ENCODE results near the gene MED26.

The MED26 gene

GRCh38 chr19:16579381-16579780 is 48.6 kb downstream of the MED26 start:
- peaks cover 46% of the 10 kb centered on the region for H3K36me3 ChIP-seq (ENCODE audit: control insufficient read depth, insufficient read depth, low read length)
- H3K9me3 ChIP-seq (ENCODE audit: control insufficient read depth, low read length) = no peaks in the 10 kb centered on the region
- no peak overlapping the region for H3K27ac ChIP-seq (ENCODE audit: insufficient read depth, low read length, poor library complexity, severe bottlenecking)
- H3K4me3 ChIP-seq (ENCODE audit: insufficient read depth, low read depth, low read length, poor library complexity, severe bottlenecking) = no peak overlapping the region
- peaks cover 22% of the 10 kb centered on the region for H3K4me1 ChIP-seq (ENCODE audit: control insufficient read depth, insufficient read depth, low read length, poor library complexity, severe bottlenecking)
- DNase-seq = no peak
- H3K27me3 ChIP-seq (replicated peaks; ENCODE audit: control insufficient read depth, insufficient read depth, low read length, poor library complexity, severe bottlenecking) = no peaks in the 10 kb centered on the region

- no peaks in the 10 kb centered on the region for H3K9me3 ChIP-seq (ENCODE audit: control insufficient read depth, low read length)
- DNase-seq = no peak
- no peaks in the 10 kb centered on the region for H3K27me3 ChIP-seq (replicated peaks; ENCODE audit: control insufficient read depth, insufficient read depth, low read length, poor library complexity, severe bottlenecking)
- no peak overlapping the region for H3K4me3 ChIP-seq (ENCODE audit: insufficient read depth, low read depth, low read length, poor library complexity, severe bottlenecking)
- no peak overlapping the region for H3K27ac ChIP-seq (ENCODE audit: insufficient read depth, low read length, poor library complexity, severe bottlenecking)
- peaks cover 46% of the 10 kb centered on the region for H3K36me3 ChIP-seq (ENCODE audit: control insufficient read depth, insufficient read depth, low read length)
- peaks cover 20% of the 10 kb centered on the region for H3K4me1 ChIP-seq (ENCODE audit: control insufficient read depth, insufficient read depth, low read length, poor library complexity, severe bottlenecking)
Measured at GRCh38 chr19:16577531-16577985, 50.4 kb downstream of the MED26 start.

GRCh38 chr19:16576690-16577530 is 51.1 kb downstream of the MED26 start:
- DNase-seq = no peak
- H3K9me3 ChIP-seq (ENCODE audit: control insufficient read depth, low read length) = no peaks in the 10 kb centered on the region
- peaks cover 46% of the 10 kb centered on the region for H3K36me3 ChIP-seq (ENCODE audit: control insufficient read depth, insufficient read depth, low read length)
- H3K27me3 ChIP-seq (replicated peaks; ENCODE audit: control insufficient read depth, insufficient read depth, low read length, poor library complexity, severe bottlenecking) = no peaks in the 10 kb centered on the region
- no peak overlapping the region for H3K4me3 ChIP-seq (ENCODE audit: insufficient read depth, low read depth, low read length, poor library complexity, severe bottlenecking)
- H3K4me1 ChIP-seq (ENCODE audit: control insufficient read depth, insufficient read depth, low read length, poor library complexity, severe bottlenecking) = peaks cover 16% of the 10 kb centered on the region
- H3K27ac ChIP-seq (ENCODE audit: insufficient read depth, low read length, poor library complexity, severe bottlenecking) = no peak overlapping the region

GRCh38 chr19:16575861-16576689 is 51.9 kb downstream of the MED26 start:
- Histone ChIP-seq H3K36me3 (ENCODE audit: control insufficient read depth, insufficient read depth, low read length) (peaks cover 46% of the 10 kb centered on the region), H3K4me3 (ENCODE audit: insufficient read depth, low read depth, low read length, poor library complexity, severe bottlenecking) (no peak overlapping the region), H3K27ac (ENCODE audit: insufficient read depth, low read length, poor library complexity, severe bottlenecking) (no peak overlapping the region), H3K9me3 (ENCODE audit: control insufficient read depth, low read length) (no peaks in the 10 kb centered on the region), H3K27me3 (replicated peaks; ENCODE audit: control insufficient read depth, insufficient read depth, low read length, poor library complexity, severe bottlenecking) (no peaks in the 10 kb centered on the region), H3K4me1 (ENCODE audit: control insufficient read depth, insufficient read depth, low read length, poor library complexity, severe bottlenecking) (peaks cover 23% of the 10 kb centered on the region)
- DNase-seq = no peak

GRCh38 chr19:16575282-16575681 is 52.7 kb downstream of the MED26 start:
- no peak for DNase-seq
- H3K9me3 ChIP-seq (ENCODE audit: control insufficient read depth, low read length) = no peaks in the 10 kb centered on the region
- H3K4me3 ChIP-seq (ENCODE audit: insufficient read depth, low read depth, low read length, poor library complexity, severe bottlenecking) = no peak overlapping the region
- H3K27ac ChIP-seq (ENCODE audit: insufficient read depth, low read length, poor library complexity, severe bottlenecking) = no peak overlapping the region
- H3K36me3 ChIP-seq (ENCODE audit: control insufficient read depth, insufficient read depth, low read length) = peaks cover 46% of the 10 kb centered on the region
- no peaks in the 10 kb centered on the region for H3K27me3 ChIP-seq (replicated peaks; ENCODE audit: control insufficient read depth, insufficient read depth, low read length, poor library complexity, severe bottlenecking)
- H3K4me1 ChIP-seq (ENCODE audit: control insufficient read depth, insufficient read depth, low read length, poor library complexity, severe bottlenecking) = peaks cover 29% of the 10 kb centered on the region

GRCh38 chr19:16573925-16574324 is 54.1 kb downstream of the MED26 start:
- H3K4me1 ChIP-seq (ENCODE audit: control insufficient read depth, insufficient read depth, low read length, poor library complexity, severe bottlenecking) = peaks cover 29% of the 10 kb centered on the region
- no peaks in the 10 kb centered on the region for H3K9me3 ChIP-seq (ENCODE audit: control insufficient read depth, low read length)
- H3K36me3 ChIP-seq (ENCODE audit: control insufficient read depth, insufficient read depth, low read length) = peaks cover 39% of the 10 kb centered on the region
- peak overlapping the region; percentile 92 for H3K27ac ChIP-seq (ENCODE audit: insufficient read depth, low read length, poor library complexity, severe bottlenecking)
- no peak for DNase-seq
- H3K27me3 ChIP-seq (replicated peaks; ENCODE audit: control insufficient read depth, insufficient read depth, low read length, poor library complexity, severe bottlenecking) = no peaks in the 10 kb centered on the region
- H3K4me3 ChIP-seq (ENCODE audit: insufficient read depth, low read depth, low read length, poor library complexity, severe bottlenecking) = no peak overlapping the region

- peak overlapping the region; percentile 92 for H3K27ac ChIP-seq (ENCODE audit: insufficient read depth, low read length, poor library complexity, severe bottlenecking)
- H3K4me3 ChIP-seq (ENCODE audit: insufficient read depth, low read depth, low read length, poor library complexity, severe bottlenecking) = peak overlapping the region; percentile 89
- H3K9me3 ChIP-seq (ENCODE audit: control insufficient read depth, low read length) = no peaks in the 10 kb centered on the region
- peaks cover 34% of the 10 kb centered on the region for H3K36me3 ChIP-seq (ENCODE audit: control insufficient read depth, insufficient read depth, low read length)
- H3K27me3 ChIP-seq (replicated peaks; ENCODE audit: control insufficient read depth, insufficient read depth, low read length, poor library complexity, severe bottlenecking) = no peaks in the 10 kb centered on the region
- DNase-seq = no peak
- peaks cover 29% of the 10 kb centered on the region for H3K4me1 ChIP-seq (ENCODE audit: control insufficient read depth, insufficient read depth, low read length, poor library complexity, severe bottlenecking)
Measured at GRCh38 chr19:16573296-16573695, 54.7 kb downstream of the MED26 start.

- H3K4me1 ChIP-seq (ENCODE audit: control insufficient read depth, insufficient read depth, low read length, poor library complexity, severe bottlenecking) = peaks cover 29% of the 10 kb centered on the region
- H3K27ac ChIP-seq (ENCODE audit: insufficient read depth, low read length, poor library complexity, severe bottlenecking) = peak within 1 kb of the TSS; percentile 92
- H3K4me3 ChIP-seq (ENCODE audit: insufficient read depth, low read depth, low read length, poor library complexity, severe bottlenecking) = peak within 1 kb of the TSS; percentile 89
- H3K36me3 ChIP-seq (ENCODE audit: control insufficient read depth, insufficient read depth, low read length) = peaks cover 27% of the 10 kb centered on the region
- H3K9me3 ChIP-seq (ENCODE audit: control insufficient read depth, low read length) = no peaks in the 10 kb centered on the region
- DNase-seq = peak; percentile 83 to 89 (median 86)
- H3K27me3 ChIP-seq (replicated peaks; ENCODE audit: control insufficient read depth, insufficient read depth, low read length, poor library complexity, severe bottlenecking) = no peaks in the 10 kb centered on the region
Measured at GRCh38 chr19:16572332-16573211, 55.4 kb downstream of the MED26 start, which contains the start of gene SLC35E1. TSS of gene SLC35E1 (minus strand) at chr19:16572415. CDS start at chr19:16572364, 51 bp downstream.

- Histone ChIP-seq H3K4me1 (ENCODE audit: control insufficient read depth, insufficient read depth, low read length, poor library complexity, severe bottlenecking) (peaks cover 35% of the 10 kb centered on the region), H3K4me3 (ENCODE audit: insufficient read depth, low read depth, low read length, poor library complexity, severe bottlenecking) (peak overlapping the region; percentile 71), H3K27me3 (replicated peaks; ENCODE audit: control insufficient read depth, insufficient read depth, low read length, poor library complexity, severe bottlenecking) (no peaks in the 10 kb centered on the region), H3K9me3 (ENCODE audit: control insufficient read depth, low read length) (no peaks in the 10 kb centered on the region), H3K27ac (ENCODE audit: insufficient read depth, low read length, poor library complexity, severe bottlenecking) (peak overlapping the region; percentile 72), H3K36me3 (ENCODE audit: control insufficient read depth, insufficient read depth, low read length) (peaks cover 25% of the 10 kb centered on the region)
- no peak for DNase-seq
Measured at GRCh38 chr19:16571822-16572331, 56.1 kb downstream of the MED26 start.

Data from effector memory CD4-positive, alpha-beta T cell (primary cell).